ENCODE data around the gene EMC9.
A peak's percentile ranks its signal among the peaks of the same experiment; 100 is the strongest.

Gene EMC9

DNA sequence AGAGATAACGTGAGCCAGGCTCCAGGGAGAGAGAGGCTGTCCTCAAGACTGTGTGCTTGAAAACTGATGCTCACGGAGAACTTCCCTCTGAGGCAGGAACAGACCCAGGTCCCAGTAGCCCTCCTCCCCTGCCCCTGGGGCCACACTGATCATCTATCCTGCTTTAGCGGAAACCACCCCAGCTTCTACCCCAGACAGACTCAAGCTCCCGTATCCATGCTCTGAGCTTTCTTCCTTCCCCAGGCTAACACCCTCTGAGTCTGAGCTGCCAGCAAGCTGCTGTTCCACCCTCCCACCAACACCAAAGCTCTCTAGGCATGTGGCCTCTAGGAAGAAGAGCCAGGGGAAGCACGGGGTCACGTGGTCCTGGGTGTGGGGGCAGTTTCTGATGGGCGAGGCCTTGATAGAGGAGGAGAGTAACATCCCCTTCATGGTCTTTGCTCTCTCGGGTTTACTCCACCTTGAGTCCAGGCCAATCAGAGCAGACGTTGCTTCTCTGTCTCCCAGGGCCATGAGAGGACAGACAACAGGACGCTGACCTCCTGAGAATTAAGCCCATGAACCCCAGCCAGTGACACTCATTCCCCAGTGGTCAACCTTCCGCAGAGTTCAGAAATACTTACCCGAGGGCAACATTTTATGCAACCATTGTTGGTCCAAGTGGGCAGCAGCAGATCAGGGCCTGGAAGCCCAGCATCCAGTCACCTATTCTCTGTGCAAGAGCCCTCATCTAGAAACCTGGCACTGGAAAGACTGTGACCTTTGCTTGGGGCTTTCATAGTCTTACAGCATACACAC, 45.9 kb downstream of the EMC9 start:
- TF ChIP-seq, protein P1, sequence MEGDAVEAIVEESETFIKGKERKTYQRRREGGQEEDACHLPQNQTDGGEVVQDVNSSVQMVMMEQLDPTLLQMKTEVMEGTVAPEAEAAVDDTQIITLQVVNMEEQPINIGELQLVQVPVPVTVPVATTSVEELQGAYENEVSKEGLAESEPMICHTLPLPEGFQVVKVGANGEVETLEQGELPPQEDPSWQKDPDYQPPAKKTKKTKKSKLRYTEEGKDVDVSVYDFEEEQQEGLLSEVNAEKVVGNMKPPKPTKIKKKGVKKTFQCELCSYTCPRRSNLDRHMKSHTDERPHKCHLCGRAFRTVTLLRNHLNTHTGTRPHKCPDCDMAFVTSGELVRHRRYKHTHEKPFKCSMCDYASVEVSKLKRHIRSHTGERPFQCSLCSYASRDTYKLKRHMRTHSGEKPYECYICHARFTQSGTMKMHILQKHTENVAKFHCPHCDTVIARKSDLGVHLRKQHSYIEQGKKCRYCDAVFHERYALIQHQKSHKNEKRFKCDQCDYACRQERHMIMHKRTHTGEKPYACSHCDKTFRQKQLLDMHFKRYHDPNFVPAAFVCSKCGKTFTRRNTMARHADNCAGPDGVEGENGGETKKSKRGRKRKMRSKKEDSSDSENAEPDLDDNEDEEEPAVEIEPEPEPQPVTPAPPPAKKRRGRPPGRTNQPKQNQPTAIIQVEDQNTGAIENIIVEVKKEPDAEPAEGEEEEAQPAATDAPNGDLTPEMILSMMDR (IDR thresholded peaks at IDR 0.05; ENCODE audit: low read depth, low read length): no peak
- H3K4me3 ChIP-seq (replicated peaks in 1 of 2; ENCODE audit: low read depth in 2 of 2, low read length in 2 of 2): peak overlapping the region; percentile 64 to 84
- DNase-seq (ENCODE audit: low read depth in 2 of 2): peak; percentile 24 to 46

- peak; percentile 8 to 14 for DNase-seq (ENCODE audit: low read depth in 2 of 2)
- H3K4me3 ChIP-seq (replicated peaks in 1 of 2; ENCODE audit: low read depth in 2 of 2, low read length in 2 of 2): peak overlapping the region; percentile 64 to 84
- TF ChIP-seq, protein P1 (IDR thresholded peaks at IDR 0.05; ENCODE audit: low read depth, low read length): no peak
These were observed 46.5 kb downstream of the EMC9 start for GRCh38 chr14:24094841-24095270.

GRCh38 chr14:24093901-24094840, 47.2 kb downstream of the EMC9 start, which contains the start of gene PCK2:
Gene PCK2 (plus strand): TSS chr14:24094311. CDS start chr14:24094406, 95 bp downstream.
- TF ChIP-seq, protein P1 (IDR thresholded peaks at IDR 0.05; ENCODE audit: low read depth, low read length): no peak

GRCh38 chr14:24093207-24093900, 48.0 kb downstream of the EMC9 start:
- TF ChIP-seq, protein P1 (IDR thresholded peaks at IDR 0.05; ENCODE audit: low read depth, low read length): no peak
- peak overlapping the region in 1 of 2 donors; percentile 64 for H3K4me3 ChIP-seq (replicated peaks in 1 of 2; ENCODE audit: low read depth in 2 of 2, low read length in 2 of 2)
- DNase-seq (ENCODE audit: low read depth in 2 of 2): no peak

More at GRCh38 chr14:24093901-24094840, 47.2 kb downstream of the EMC9 start, which contains the start of gene PCK2:
- peak within 1 kb of the TSS; percentile 64 to 84 for H3K4me3 ChIP-seq (replicated peaks in 1 of 2; ENCODE audit: low read depth in 2 of 2, low read length in 2 of 2)
- peak; percentile 88 to 91 for DNase-seq (ENCODE audit: low read depth in 2 of 2)

GRCh38 chr14:24092505-24093206, 48.7 kb downstream of the EMC9 start:
- DNase-seq (ENCODE audit: low read depth in 2 of 2): peak in 1 of 2 donors; percentile 28
- TF ChIP-seq, protein P1 (IDR thresholded peaks at IDR 0.05; ENCODE audit: low read depth, low read length): no peak
- no peak overlapping the region for H3K4me3 ChIP-seq (replicated peaks in 1 of 2; ENCODE audit: low read depth in 2 of 2, low read length in 2 of 2)
